Mucosa of stomach (tissue), 1 donor: ENCODE results near the gene WWP2.

Experiments
- H3K27me3 ChIP-seq: one replicate; pipeline ENCODE4 v1.7.0; 2013; ENCODE audit warnings: mild to moderate bottlenecking, low read length; ENCODE audit not compliant: control insufficient read depth, insufficient read depth
- H3K36me3 ChIP-seq: one replicate; pipeline ENCODE4 v1.7.0; 2013; ENCODE audit warnings: low read length; ENCODE audit not compliant: control insufficient read depth, insufficient read depth
- H3K4me1 ChIP-seq: one replicate; pipeline ENCODE4 v1.7.0; 2013; ENCODE audit warnings: mild to moderate bottlenecking, low read length; ENCODE audit not compliant: control insufficient read depth, insufficient read depth
- H3K4me3 ChIP-seq: one replicate; pipeline ENCODE4 v1.7.0; 2013; ENCODE audit warnings: low read length
- H3K9ac ChIP-seq: one replicate; pipeline ENCODE4 v1.7.0; 2013; ENCODE audit warnings: mild to moderate bottlenecking, low read length, moderate library complexity
- H3K9me3 ChIP-seq: one replicate; pipeline ENCODE4 v1.7.0; 2013; ENCODE audit warnings: mild to moderate bottlenecking, low read length, moderate library complexity; ENCODE audit not compliant: control insufficient read depth
- donor health status: Pancreatic carcinoma.

The WWP2 gene

GRCh38 chr16:69859105-69859989, 97.2 kb downstream of the WWP2 start:
- no peaks in the 10 kb centered on the region for H3K36me3 ChIP-seq
- no peak overlapping the region for H3K4me3 ChIP-seq
- no peaks in the 10 kb centered on the region for H3K9me3 ChIP-seq
- no peak overlapping the region for H3K9ac ChIP-seq
- peaks cover 32% of the 10 kb centered on the region for H3K4me1 ChIP-seq
- H3K27me3 ChIP-seq, result no peaks in the 10 kb centered on the region

GRCh38 chr16:69860233-69861231, 98.4 kb downstream of the WWP2 start:
- no peaks in the 10 kb centered on the region for H3K36me3 ChIP-seq
- H3K4me3 ChIP-seq, result no peak overlapping the region
- H3K9ac ChIP-seq, result no peak overlapping the region
- no peaks in the 10 kb centered on the region for H3K27me3 ChIP-seq
- peaks cover 32% of the 10 kb centered on the region for H3K4me1 ChIP-seq
- H3K9me3 ChIP-seq, result no peaks in the 10 kb centered on the region

DNA sequence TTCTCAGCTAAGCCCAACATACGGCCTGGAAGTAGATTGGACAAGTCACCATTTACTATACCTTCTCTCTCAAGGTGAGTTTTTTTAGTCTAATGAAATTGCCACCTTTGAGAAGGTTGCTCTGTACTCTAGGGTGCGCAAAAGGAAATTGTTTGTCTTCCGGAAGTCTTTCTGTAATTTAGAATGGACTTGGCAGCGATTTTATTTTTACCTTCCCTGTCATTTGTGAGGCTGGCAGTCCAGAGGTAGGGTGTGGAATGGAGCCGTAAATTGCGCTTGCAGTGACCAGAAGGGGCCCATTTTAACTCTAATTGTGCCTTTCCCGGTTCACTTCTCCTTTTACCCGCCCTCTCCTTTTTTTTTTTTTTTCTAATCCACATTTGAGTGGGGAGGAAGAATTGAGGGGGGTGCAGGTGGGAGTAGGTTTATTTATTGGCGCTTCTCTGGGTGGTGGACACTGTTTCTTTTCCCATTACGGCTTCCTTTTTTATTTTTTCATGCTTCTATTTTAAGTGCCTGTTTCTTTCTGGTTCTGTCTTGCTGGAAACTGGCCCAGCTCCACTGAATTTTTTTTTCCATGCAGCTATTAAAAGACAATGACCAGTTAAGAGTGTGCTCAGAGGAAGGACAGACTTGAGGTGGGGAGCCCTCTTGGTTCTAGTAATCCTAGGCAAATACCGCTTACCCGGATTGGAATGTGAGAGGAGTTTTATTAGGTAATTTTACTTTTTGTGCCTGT, 99.3 kb downstream of the WWP2 start:
- Histone ChIP-seq H3K36me3 (no peaks in the 10 kb centered on the region), H3K27me3 (no peaks in the 10 kb centered on the region), H3K9ac (peak overlapping the region; percentile 25), H3K9me3 (no peaks in the 10 kb centered on the region), H3K4me1 (peaks cover 35% of the 10 kb centered on the region), H3K4me3 (no peak overlapping the region)

- H3K9ac ChIP-seq, result no peak overlapping the region
- H3K4me1 ChIP-seq, result peaks cover 28% of the 10 kb centered on the region
- no peaks in the 10 kb centered on the region for H3K9me3 ChIP-seq
- no peaks in the 10 kb centered on the region for H3K36me3 ChIP-seq
- H3K27me3 ChIP-seq, result no peaks in the 10 kb centered on the region
- no peak overlapping the region for H3K4me3 ChIP-seq
Measured at GRCh38 chr16:69863401-69864281, 101.5 kb downstream of the WWP2 start.

DNA sequence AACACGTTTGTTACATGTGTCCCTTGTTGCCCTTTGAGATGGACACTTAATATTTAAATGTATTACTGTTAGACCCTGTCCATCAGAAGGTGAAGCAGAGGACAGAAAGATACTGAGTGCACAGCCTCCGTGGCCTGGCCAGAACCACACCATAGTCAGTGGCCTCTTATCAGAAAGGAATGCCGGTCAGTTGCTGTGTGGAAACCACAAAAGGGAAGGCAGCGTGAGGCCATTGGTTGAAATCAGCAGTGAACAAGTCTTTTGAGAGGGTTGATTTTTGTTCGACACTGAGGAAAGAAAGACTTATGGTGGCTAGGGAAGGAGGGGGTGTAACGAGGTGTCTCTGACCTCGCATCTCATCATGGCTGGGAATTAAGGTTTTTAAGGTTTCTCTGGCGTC, 103.6 kb downstream of the WWP2 start:
- no peaks in the 10 kb centered on the region for H3K9me3 ChIP-seq
- H3K4me3 ChIP-seq, result no peak overlapping the region
- H3K36me3 ChIP-seq, result no peaks in the 10 kb centered on the region
- no peaks in the 10 kb centered on the region for H3K27me3 ChIP-seq
- H3K9ac ChIP-seq, result no peak overlapping the region
- H3K4me1 ChIP-seq, result peaks cover 19% of the 10 kb centered on the region

GRCh38 chr16:69867784-69868560, 105.8 kb downstream of the WWP2 start:
- H3K4me3 ChIP-seq, result no peak overlapping the region
- H3K27me3 ChIP-seq, result no peaks in the 10 kb centered on the region
- H3K9me3 ChIP-seq, result no peaks in the 10 kb centered on the region
- peaks cover 3% of the 10 kb centered on the region for H3K4me1 ChIP-seq
- H3K9ac ChIP-seq, result no peak overlapping the region
- H3K36me3 ChIP-seq, result peaks cover 6% of the 10 kb centered on the region

DNA sequence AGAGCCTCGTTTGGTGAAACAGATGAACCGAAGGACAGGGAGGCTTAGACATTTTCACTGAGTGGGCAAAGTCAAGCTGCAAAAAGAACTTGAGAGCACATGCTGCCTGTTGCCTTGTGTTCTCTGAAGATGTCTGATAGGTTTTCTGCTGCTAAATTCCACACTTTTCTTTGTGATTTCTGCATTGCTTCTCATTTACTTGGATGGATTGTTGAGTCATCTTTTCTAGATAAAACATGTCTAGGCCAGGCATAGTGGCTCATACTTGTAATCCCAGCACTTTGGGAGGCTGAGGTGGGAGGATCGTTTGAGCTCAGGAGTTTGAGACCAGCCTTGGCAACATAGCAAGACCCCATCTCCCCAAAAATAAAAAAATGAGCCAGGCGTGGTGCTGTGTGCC, 108.6 kb downstream of the WWP2 start:
- peaks cover 2% of the 10 kb centered on the region for H3K4me1 ChIP-seq
- no peaks in the 10 kb centered on the region for H3K27me3 ChIP-seq
- no peaks in the 10 kb centered on the region for H3K9me3 ChIP-seq
- peaks cover 10% of the 10 kb centered on the region for H3K36me3 ChIP-seq
- no peak overlapping the region for H3K4me3 ChIP-seq
- no peak overlapping the region for H3K9ac ChIP-seq

- Histone ChIP-seq H3K27me3 (no peaks in the 10 kb centered on the region), H3K4me3 (no peak overlapping the region), H3K9ac (no peak overlapping the region), H3K9me3 (no peaks in the 10 kb centered on the region), H3K4me1 (no peaks in the 10 kb centered on the region), H3K36me3 (peaks cover 10% of the 10 kb centered on the region)
Measured at GRCh38 chr16:69871708-69872107, 109.6 kb downstream of the WWP2 start.

GRCh38 chr16:69872888-69873287, 110.8 kb downstream of the WWP2 start:
- H3K27me3 ChIP-seq, result no peaks in the 10 kb centered on the region
- H3K4me1 ChIP-seq, result no peaks in the 10 kb centered on the region
- H3K9me3 ChIP-seq, result no peaks in the 10 kb centered on the region
- H3K4me3 ChIP-seq, result no peak overlapping the region
- H3K36me3 ChIP-seq, result peaks cover 10% of the 10 kb centered on the region
- no peak overlapping the region for H3K9ac ChIP-seq

GRCh38 chr16:69873783-69874182, 111.7 kb downstream of the WWP2 start:
- H3K27me3 ChIP-seq, result no peaks in the 10 kb centered on the region
- H3K9me3 ChIP-seq, result no peaks in the 10 kb centered on the region
- peaks cover 10% of the 10 kb centered on the region for H3K36me3 ChIP-seq

More at GRCh38 chr16:69873783-69874182, 111.7 kb downstream of the WWP2 start:
- Histone ChIP-seq H3K9ac (no peak overlapping the region), H3K4me3 (no peak overlapping the region), H3K4me1 (no peaks in the 10 kb centered on the region)
